Forelimb muscle (tissue), 1 donor: ENCODE results near the gene CDH9. TPM values are rescaled to one million over a fixed set of nuclear protein-coding genes. Genes with fewer than 3 reads are reported as not detected.
"Not testable (repeated sequence)": the region's sequence is repeated elsewhere in the genome, so short reads cannot be mapped to it uniquely, and the experiment has no call there.

Experiments
- DNase-seq: peaks from one replicate; pipeline ENCODE4 v3.0.0-alpha.2; 2013; ENCODE audit warnings: low read depth
- polyA plus RNA-seq: library from polyadenylated mRNA; unstranded; fragments of 120-200 nt; gene quantifications from one replicate; pipeline ENCODE4 v1.2.1, GENCODE V29; 2013; ENCODE audit not compliant: insufficient read length

The CDH9 gene
- polyA plus RNA-seq, 1 donor: not detected

- DNase-seq: no peak
Observed at GRCh38 chr5:26948921-26949320, 89.5 kb downstream of the CDH9 start.

- no peak for DNase-seq
Observed at GRCh38 chr5:26945901-26946300, 92.5 kb downstream of the CDH9 start.

GRCh38 chr5:26942481-26942880, 95.9 kb downstream of the CDH9 start:
- DNase-seq: no peak

GRCh38 chr5:26940994-26941393, 97.4 kb downstream of the CDH9 start:
- no peak for DNase-seq

GRCh38 chr5:26932238-26932637, 106.1 kb downstream of the CDH9 start:
- no peak for DNase-seq

DNA sequence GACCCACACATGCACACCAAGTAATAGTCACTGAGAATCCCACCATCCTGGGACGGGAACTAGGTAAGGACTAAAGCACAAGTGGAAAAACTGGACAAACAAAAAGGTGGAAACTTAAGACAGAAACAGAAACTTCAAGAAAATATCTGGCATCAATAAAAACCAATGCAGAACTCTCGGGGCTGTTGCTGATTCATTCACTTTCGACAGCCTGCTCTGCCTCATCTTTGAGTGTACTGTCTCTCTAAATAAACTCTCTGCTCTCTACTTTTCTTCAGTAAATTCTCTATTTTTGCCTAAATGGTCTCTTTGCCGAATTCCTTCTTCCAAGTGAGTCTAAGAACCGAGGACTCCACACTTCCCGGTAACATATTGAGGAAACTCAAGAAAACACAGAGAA, 116.9 kb downstream of the CDH9 start:
- no peak for DNase-seq

DNA sequence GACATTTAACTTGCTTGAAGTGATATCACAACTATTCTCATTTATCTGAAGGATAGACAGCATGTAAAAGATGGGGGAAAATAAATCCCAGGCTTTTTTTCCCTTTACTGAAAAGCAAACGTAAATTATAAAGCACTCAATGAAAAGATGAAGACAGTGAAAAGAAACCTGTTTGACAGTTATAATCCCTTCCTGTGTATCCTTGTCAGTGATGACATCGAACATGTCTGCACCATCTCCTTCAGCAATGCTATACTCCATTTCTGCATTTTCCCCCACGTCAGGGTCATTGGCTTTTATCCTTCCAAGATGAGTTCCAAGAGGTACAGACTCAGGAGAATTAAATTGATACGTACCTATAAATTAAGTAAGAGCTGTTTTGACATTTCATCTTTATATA, 134.9 kb downstream of the CDH9 start:
- DNase-seq: no peak

DNA sequence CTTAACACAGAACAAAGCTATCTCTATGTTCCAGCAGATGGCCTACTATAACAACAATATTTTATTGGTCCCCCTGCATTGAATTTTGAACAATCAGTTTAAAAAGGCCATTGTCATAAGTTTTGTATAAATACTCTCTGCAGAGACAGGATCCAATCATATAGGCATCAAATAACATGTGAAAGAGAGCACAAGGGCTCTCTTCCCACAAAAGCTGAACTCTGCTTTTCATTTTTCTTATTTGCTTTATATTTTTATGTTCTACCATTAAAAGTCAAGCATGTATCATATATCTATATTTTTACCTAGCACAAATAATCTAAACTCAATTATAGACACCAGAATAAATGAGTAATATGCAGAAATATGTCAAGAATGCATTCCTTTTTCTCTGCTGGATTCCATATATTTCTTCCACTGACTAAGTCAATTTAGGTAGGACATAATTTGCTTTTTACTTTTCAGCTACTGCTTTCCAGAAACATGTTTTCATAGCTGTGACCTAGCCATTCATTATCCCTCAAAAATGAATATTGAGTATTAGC, 143.6 kb downstream of the CDH9 start:
- no peak for DNase-seq

- DNase-seq: no peak
Observed at GRCh38 chr5:26893078-26893477, 145.3 kb downstream of the CDH9 start.

DNA sequence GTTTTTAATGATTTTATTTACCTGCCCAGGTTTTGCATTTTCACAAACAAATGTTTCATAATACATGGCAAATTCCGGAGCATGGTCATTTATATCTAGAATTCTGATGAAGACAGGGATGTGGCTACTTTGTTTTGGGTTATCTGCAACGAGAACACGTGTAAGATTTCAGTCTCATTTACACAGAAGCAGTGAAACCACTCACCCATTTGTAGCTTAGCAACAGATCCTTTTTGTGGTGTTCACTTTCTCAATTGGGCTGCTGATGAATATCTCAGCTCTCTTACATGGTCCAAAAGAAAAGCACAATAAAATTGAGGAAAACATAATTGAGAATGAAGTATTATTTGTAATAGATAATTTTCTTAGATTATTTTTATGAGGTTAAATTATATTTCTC, 148.6 kb downstream of the CDH9 start:
- DNase-seq: no peak

- no peak for DNase-seq
Observed at GRCh38 chr5:26884481-26884880, 153.9 kb downstream of the CDH9 start.

- no peak for DNase-seq
Observed at GRCh38 chr5:26883375-26883774, 155.0 kb downstream of the CDH9 start.

- no peak for DNase-seq
Observed at GRCh38 chr5:26881901-26882300, 156.5 kb downstream of the CDH9 start.

DNA sequence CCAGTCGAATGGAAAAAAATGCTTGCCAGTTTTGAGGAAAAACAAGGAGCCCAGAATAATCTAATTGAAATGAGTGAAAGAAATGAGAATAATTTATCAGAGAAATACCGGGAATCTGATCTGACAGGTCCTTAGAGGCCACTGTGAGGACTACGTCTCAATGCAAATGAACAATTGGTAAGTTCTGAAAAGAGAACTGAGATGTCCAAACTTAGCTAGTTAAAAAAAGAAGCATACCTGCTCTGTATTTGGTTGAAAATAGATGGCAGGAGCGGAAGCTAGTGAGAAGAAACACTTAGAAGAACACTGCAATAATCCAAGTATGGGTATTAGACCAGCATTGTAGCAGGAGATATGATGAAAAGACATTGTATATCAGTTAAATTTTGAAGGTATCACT, 161.2 kb downstream of the CDH9 start:
- DNase-seq: no peak

DNA sequence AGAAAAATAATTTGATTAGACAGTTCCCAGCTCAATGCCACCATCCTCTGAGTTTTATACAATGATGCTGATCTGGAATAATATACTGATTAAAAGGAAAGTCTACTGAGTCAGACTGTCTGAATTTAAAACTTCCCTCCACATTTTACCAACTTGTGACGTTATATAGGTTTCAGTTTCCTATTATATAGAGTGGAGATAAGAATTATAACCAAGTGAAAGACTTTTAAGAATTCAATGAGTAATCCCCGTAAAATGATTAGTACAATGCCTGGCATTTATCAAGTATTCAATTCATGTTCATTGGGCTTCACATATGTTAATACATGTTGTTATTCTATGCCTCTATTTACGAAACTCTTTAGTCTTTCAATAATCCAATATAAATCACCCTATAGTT, 166.0 kb downstream of the CDH9 start:
- no peak for DNase-seq

GRCh38 chr5:26869781-26870180, 168.6 kb downstream of the CDH9 start:
- no peak for DNase-seq

- DNase-seq: no peak
Observed at GRCh38 chr5:26868504-26868903, 169.9 kb downstream of the CDH9 start.

DNA sequence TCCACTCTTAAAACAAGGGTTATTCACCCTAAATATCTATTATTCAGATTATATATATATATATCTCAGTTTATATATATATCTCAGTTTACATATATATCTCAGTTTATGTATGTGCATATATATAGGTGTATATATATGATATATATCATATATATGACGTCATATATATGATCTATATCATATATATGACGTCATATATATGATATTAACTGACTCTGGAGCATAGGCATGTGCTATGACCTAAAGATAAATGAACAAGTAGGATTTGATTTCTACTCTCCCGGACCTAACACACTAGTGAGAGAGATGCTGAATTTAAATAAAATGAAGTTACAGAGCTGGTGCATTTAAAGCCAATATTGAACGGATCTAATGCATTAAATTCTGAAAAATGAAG, 174.3 kb downstream of the CDH9 start:
- DNase-seq: no peak

- no peak for DNase-seq
Observed at GRCh38 chr5:26856238-26856637, 182.1 kb downstream of the CDH9 start.

- not testable (repeated sequence) for DNase-seq
Observed at GRCh38 chr5:26852450-26852849, 185.9 kb downstream of the CDH9 start.

- DNase-seq: no peak
Observed at GRCh38 chr5:26847041-26847736, 191.2 kb downstream of the CDH9 start.

- DNase-seq: no peak
Observed at GRCh38 chr5:26843677-26844076, 194.7 kb downstream of the CDH9 start.

DNA sequence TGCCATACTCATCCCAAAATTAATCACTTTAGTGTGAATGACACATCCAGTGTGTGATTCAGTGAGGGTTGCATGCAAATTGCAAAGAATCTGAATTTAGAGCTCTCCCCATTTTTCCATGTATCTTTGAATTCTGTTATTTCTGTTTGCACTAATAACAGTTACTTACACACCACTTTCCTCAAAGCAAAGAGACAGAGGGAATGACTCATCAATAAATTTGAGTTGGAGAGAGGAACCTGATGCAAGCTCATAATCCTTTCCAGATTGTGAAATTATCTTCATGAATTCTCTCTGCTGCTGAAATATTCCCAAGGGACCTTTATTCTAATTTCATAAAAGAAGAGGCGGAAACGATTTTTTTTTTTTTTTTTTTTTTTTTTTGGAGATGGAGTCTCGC, 204.8 kb downstream of the CDH9 start:
- DNase-seq: no peak
